GM19238 (cell line): Measurements from ENCODE around the gene ATP4A.

ENCODE experiments used
- DNase-seq: peaks from one replicate; pipeline ENCODE4 v3.0.0; 2011; ENCODE audit warnings: low spot score; ENCODE audit not compliant: insufficient read length

Gene ATP4A

GRCh38 chr19:35549879-35550523 lies 13.5 kb downstream of the ATP4A start:
- DNase-seq: no peak

GRCh38 chr19:35549174-35549788 lies 14.2 kb downstream of the ATP4A start:
- peak; percentile 69 for DNase-seq

GRCh38 chr19:35546532-35546931 lies 16.9 kb downstream of the ATP4A start:
- no peak for DNase-seq

GRCh38 chr19:35545855-35546381 lies 17.5 kb downstream of the ATP4A start:
- DNase-seq: peak; percentile 65

GRCh38 chr19:35545001-35545854 lies 18.2 kb downstream of the ATP4A start, which contains the start of gene TMEM147:
TMEM147 (plus strand) TSS chr19:35545626; CDS start chr19:35545740, 114 bp downstream.
- DNase-seq: peak; percentile 99

GRCh38 chr19:35544110-35544802 lies 19.2 kb downstream of the ATP4A start:
- DNase-seq: no peak

GRCh38 chr19:35543280-35544109 lies 20.0 kb downstream of the ATP4A start:
- DNase-seq: no peak

GRCh38 chr19:35542209-35542608 lies 21.2 kb downstream of the ATP4A start:
- no peak for DNase-seq

GRCh38 chr19:35540356-35540927 lies 23.0 kb downstream of the ATP4A start:
- DNase-seq: no peak

- DNase-seq: no peak
Observed at GRCh38 chr19:35539850-35540249, 23.6 kb downstream of the ATP4A start.

GRCh38 chr19:35539314-35539713 lies 24.1 kb downstream of the ATP4A start:
- DNase-seq: no peak

GRCh38 chr19:35534803-35535480 lies 28.5 kb downstream of the ATP4A start:
- DNase-seq: no peak

- DNase-seq: no peak
Observed at GRCh38 chr19:35533822-35534392, 29.6 kb downstream of the ATP4A start.

- DNase-seq: no peak
Observed at GRCh38 chr19:35533201-35533821, 30.1 kb downstream of the ATP4A start, which contains the start of gene GAPDHS. GAPDHS (plus strand) TSS chr19:35533456; CDS start chr19:35533528, 72 bp downstream.

- no peak for DNase-seq
Observed at GRCh38 chr19:35531291-35531690, 32.2 kb downstream of the ATP4A start.

GRCh38 chr19:35529241-35530218 lies 33.9 kb downstream of the ATP4A start:
- no peak for DNase-seq
